AG09309 (cell line): Measurements from ENCODE around the gene PPP1R16B.

Experiments
- DNase-seq: peaks from one replicate; pipeline ENCODE4 v3.0.0-alpha.2; 2010; ENCODE audit warnings: low read depth
- H3K4me3 ChIP-seq: 2 replicates; pipeline ENCODE4 v1.5.1; 2011; ENCODE audit warnings: mild to moderate bottlenecking, low read depth, low read length, moderate library complexity; ENCODE audit not compliant: control insufficient read depth
- CTCF ChIP-seq: IDR thresholded peaks from 2 replicates; pipeline ENCODE4 v1.5.1; 2011; ENCODE audit warnings: mild to moderate bottlenecking, low read depth, low read length, inconsistent platforms; ENCODE audit not compliant: insufficient read depth, control insufficient read depth; ENCODE audit errors: missing control alignments

Gene PPP1R16B

GRCh38 chr20:38805502-38805957 lies at the start of gene PPP1R16B:
Gene PPP1R16B (plus strand): TSS chr20:38805697. CDS start chr20:38835926, 30,229 bp downstream.
- TF ChIP-seq CTCF, result no peak
- no peak for DNase-seq
- peak within 1 kb of the TSS; percentile 27 for H3K4me3 ChIP-seq

- no peak for DNase-seq
- no peak overlapping the region for H3K4me3 ChIP-seq
- no peak for TF ChIP-seq CTCF
Observed at GRCh38 chr20:38757145-38757775, 48.2 kb upstream of the PPP1R16B start.

GRCh38 chr20:38759106-38759505 lies 46.4 kb upstream of the PPP1R16B start:
- H3K4me3 ChIP-seq, result no peak overlapping the region
- no peak for DNase-seq
- no peak for TF ChIP-seq CTCF

GRCh38 chr20:38760978-38761377 lies 44.5 kb upstream of the PPP1R16B start:
- no peak for DNase-seq
- TF ChIP-seq CTCF, result no peak

GRCh38 chr20:38762174-38762573 lies 43.3 kb upstream of the PPP1R16B start:
- TF ChIP-seq CTCF, result no peak
- no peak for DNase-seq
- H3K4me3 ChIP-seq, result no peak overlapping the region

More at GRCh38 chr20:38760978-38761377, 44.5 kb upstream of the PPP1R16B start:
- no peak overlapping the region for H3K4me3 ChIP-seq

GRCh38 chr20:38763616-38764015 lies 41.9 kb upstream of the PPP1R16B start:
- TF ChIP-seq CTCF, result no peak
- no peak overlapping the region for H3K4me3 ChIP-seq
- no peak for DNase-seq
